H1 (cell line): ENCODE data around the gene HS6ST2.
"Not testable (repeated sequence)": the region's sequence is repeated elsewhere in the genome, so short reads cannot be mapped to it uniquely, and the experiment has no call there.

Source experiments
- POLR2A ChIP-seq, 2 experiments: IDR thresholded peaks; 1 replicate in 1 of 2; 2 replicates in 1 of 2; pipeline ENCODE4 v1.6.1; 2011; ENCODE audit warnings: low read depth in 2 of 2, low read length in 2 of 2, mild to moderate bottlenecking in 2 of 2; ENCODE audit errors: control extremely low read depth in 1 of 2
- POLR2AphosphoS5 ChIP-seq: IDR thresholded peaks from 2 replicates; pipeline ENCODE4 v1.6.1; 2011; ENCODE audit warnings: low read depth, low read length
- TF ChIP-seq, protein P1 (sequence below): IDR thresholded peaks from 2 replicates; pipeline ENCODE4 v1.6.1; 2011; ENCODE audit warnings: low read length, improper control_type of control experiment

DNA sequence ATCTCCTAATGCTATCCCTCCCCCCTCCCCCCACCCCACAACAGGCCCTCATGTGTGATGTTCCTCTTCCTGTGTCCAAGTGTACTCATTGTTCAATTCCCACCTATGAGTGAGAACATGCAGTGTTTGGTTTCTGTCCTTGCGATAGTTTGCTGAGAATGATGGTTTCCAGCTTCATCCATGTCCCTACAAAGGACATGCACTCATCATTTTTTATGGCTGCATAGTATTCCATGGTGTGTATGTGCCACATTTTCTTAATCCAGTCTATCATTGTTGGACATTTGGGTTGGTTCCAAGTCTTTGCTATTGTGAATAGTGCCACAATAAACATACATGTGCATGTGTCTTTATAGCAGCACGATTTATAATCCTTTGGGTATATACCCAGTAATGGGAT, 77.7 kb downstream of the HS6ST2 start:
- TF ChIP-seq, protein P1, sequence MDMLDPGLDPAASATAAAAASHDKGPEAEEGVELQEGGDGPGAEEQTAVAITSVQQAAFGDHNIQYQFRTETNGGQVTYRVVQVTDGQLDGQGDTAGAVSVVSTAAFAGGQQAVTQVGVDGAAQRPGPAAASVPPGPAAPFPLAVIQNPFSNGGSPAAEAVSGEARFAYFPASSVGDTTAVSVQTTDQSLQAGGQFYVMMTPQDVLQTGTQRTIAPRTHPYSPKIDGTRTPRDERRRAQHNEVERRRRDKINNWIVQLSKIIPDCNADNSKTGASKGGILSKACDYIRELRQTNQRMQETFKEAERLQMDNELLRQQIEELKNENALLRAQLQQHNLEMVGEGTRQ: not testable (repeated sequence)
- not testable (repeated sequence) for TF ChIP-seq POLR2AphosphoS5; POLR2A (IDR thresholded peaks at IDR 0.05; ENCODE audit: control extremely low read depth in 1 of 2, low read depth in 2 of 2, low read length in 2 of 2)
